Measurements from ENCODE around the gene NF1. TPM values are rescaled to one million over a fixed set of nuclear protein-coding genes. Genes with fewer than 3 reads are reported as not detected.

Gene NF1
- total and polyA plus RNA-seq, 10 donors, result 3.1 to 97.7 (median 58.3) TPM

DNA sequence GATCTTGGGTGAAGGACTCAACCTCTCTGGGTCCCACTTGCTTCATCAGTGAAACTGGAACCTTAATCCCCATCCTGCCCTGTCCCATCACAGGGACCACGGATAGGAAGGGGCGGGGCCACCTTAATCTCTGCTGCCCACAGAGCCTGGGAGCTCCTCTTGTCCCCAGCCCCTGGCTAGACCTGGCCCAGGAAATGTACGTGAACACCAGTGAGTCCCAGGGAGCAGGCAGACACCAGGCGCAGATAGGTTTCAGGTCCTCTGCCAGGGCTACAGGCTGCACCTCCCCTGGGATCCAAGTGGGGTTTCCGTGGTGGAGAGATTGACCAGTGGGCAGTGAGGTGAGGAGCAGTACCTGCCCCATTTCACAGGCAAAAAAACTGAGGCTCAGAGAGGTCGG is 317.7 kb downstream of the NF1 start:
- TF ChIP-seq, protein P1, sequence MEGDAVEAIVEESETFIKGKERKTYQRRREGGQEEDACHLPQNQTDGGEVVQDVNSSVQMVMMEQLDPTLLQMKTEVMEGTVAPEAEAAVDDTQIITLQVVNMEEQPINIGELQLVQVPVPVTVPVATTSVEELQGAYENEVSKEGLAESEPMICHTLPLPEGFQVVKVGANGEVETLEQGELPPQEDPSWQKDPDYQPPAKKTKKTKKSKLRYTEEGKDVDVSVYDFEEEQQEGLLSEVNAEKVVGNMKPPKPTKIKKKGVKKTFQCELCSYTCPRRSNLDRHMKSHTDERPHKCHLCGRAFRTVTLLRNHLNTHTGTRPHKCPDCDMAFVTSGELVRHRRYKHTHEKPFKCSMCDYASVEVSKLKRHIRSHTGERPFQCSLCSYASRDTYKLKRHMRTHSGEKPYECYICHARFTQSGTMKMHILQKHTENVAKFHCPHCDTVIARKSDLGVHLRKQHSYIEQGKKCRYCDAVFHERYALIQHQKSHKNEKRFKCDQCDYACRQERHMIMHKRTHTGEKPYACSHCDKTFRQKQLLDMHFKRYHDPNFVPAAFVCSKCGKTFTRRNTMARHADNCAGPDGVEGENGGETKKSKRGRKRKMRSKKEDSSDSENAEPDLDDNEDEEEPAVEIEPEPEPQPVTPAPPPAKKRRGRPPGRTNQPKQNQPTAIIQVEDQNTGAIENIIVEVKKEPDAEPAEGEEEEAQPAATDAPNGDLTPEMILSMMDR (IDR thresholded peaks at IDR 0.05 in 8 of 11, conservative IDR thresholded peaks at IDR 0.05 in 3 of 11), result no peak
- TF ChIP-seq POLR2AphosphoS5 (IDR thresholded peaks at IDR 0.05), result no peak
- TF ChIP-seq POLR2A (IDR thresholded peaks at IDR 0.05), result no peak
- intact Hi-C loops (cut with DNase I; ENCODE audit: low total_unique reads), result no loop called here
- Histone ChIP-seq H3K36me3 (no peaks in the 10 kb centered on the region), H3K27ac (no peak overlapping the region), H3K4me3 (no peak overlapping the region), H3K27me3 (replicated peaks in 1 of 7) (peaks cover 0 to 17% (median 0%) of the 10 kb centered on the region in 7 donors), H3K4me1 (peaks cover 0 to 9% (median 2%) of the 10 kb centered on the region in 6 donors), H3K9me3 (no peaks in the 10 kb centered on the region)
- 62 to 79% (median 76%) methylated on average over 4 to 6 of the region's 6 CpGs for WGBS, 5 donors
- peak; percentile 39 for DNase-seq

DNA sequence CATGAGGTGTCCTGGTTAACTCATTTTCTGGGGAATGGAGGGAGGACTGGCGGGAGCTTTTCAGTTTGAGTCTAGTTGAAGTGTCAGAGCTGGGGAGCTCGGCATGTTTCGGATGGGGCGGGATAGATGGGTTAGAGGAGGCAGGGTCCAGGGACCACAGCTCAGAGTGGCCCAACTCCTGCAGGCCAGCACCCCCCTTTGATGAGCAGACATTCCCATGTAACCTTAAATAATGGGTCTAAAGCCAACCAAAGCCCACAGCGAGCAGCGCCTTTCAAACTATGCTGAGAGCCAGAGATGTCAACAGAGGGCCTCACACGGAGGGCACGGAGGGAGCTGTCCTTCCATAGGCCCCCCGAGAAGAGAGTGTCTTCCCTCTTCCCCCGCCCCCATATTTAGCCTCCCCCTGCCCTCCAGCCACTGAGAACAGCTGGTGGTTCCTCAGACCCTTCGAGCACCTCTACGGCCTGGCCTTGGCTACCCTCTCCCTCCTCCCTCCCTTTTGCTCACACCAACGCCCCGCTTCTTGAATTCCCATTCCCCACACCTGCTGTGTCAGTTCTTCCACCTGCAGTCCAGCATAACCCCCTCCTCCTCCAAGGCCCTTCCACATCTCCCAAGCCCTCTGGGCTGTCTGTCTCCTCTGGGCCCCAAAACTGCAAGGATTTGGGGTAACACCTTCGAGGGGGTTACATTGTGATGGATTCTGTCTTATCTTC is 318.5 kb downstream of the NF1 start:
- intact Hi-C loops (cut with DNase I; ENCODE audit: low total_unique reads), result no loop called here
- Histone ChIP-seq H3K4me3 (no peak overlapping the region), H3K9me3 (no peaks in the 10 kb centered on the region), H3K27me3 (replicated peaks in 1 of 7) (peaks cover 0 to 17% (median 0%) of the 10 kb centered on the region in 7 donors), H3K27ac (no peak overlapping the region), H3K36me3 (no peaks in the 10 kb centered on the region), H3K4me1 (peaks cover 0 to 9% (median 2%) of the 10 kb centered on the region in 6 donors)
- TF ChIP-seq POLR2A (IDR thresholded peaks at IDR 0.05), result no peak
- TF ChIP-seq, protein P1 (IDR thresholded peaks at IDR 0.05 in 8 of 11, conservative IDR thresholded peaks at IDR 0.05 in 3 of 11), result no peak
- no peak for TF ChIP-seq POLR2AphosphoS5 (IDR thresholded peaks at IDR 0.05)
- peak; percentile 31 for DNase-seq
- 72 to 83% (median 81%) methylated on average over 14 to 15 of the region's 15 CpGs for WGBS, 5 donors

DNA sequence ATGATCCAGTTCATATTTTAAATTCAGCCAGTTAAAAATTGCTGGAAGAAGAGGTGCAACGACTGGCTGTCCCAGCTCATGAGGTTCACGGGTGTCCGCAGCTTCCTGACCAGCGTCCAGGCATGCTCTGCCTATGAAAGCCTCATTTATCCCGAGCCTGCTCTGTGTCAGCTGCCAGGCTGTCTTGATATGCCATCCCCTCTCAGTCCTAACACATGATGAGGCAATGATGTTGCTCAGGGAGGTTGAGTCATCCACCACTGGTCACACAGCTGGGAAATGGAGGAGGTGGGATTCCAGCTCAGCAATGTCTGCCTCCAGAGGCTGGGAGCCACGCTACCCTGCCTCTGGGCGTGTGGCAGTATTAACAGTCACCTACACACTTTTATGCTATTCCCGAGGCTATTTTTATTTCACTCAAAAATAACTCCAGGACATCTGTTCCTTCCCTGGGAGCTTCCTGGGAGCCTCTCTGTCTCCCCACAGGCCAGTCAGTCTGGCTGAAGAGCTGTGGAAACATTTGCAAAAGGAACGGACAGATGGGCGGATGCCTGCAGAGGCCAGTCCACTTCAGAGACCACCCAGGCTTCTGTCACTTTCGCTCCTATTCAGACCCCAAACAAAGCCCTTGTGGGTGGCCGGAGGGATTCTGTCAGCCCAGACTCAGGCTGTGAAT is 319.2 kb downstream of the NF1 start:
- H3K9me3 ChIP-seq, result no peaks in the 10 kb centered on the region
- TF ChIP-seq, protein P1 (IDR thresholded peaks at IDR 0.05 in 8 of 11, conservative IDR thresholded peaks at IDR 0.05 in 3 of 11), result no peak
- TF ChIP-seq POLR2A (IDR thresholded peaks at IDR 0.05) (no peak), POLR2AphosphoS5 (IDR thresholded peaks at IDR 0.05) (no peak)
- peak; percentile 19 for DNase-seq
- WGBS, 5 donors, result 47 to 76% (median 67%) methylated on average over 12 of the region's 12 CpGs
- peaks cover 0 to 9% (median 2%) of the 10 kb centered on the region in 6 donors for H3K4me1 ChIP-seq
- H3K4me3 ChIP-seq, result no peak overlapping the region
- H3K27me3 ChIP-seq (replicated peaks in 1 of 7), result peaks cover 0 to 17% (median 0%) of the 10 kb centered on the region in 7 donors
- intact Hi-C loops (cut with DNase I; ENCODE audit: low total_unique reads), result no loop called here
- H3K27ac ChIP-seq, result no peak overlapping the region
- no peaks in the 10 kb centered on the region for H3K36me3 ChIP-seq

DNA sequence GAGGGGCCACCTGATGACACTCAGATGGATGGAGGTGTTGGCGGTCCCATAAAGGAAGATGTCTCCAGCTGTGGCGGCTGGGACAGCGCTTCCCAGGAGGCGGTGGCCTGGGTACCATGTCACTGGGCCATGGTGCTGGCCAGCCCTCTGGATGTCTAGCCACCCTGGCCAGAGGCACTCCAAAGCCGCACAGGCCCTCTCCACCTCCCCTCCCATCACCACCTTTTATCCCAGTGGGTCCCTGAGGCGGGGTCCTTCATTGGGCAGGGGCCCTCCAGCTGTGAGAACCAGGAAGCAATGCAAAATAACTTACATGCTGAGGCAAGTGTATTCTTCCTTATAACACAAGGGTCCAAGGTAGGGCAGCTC is 319.8 kb downstream of the NF1 start:
- Histone ChIP-seq H3K9me3 (no peaks in the 10 kb centered on the region), H3K36me3 (no peaks in the 10 kb centered on the region), H3K27ac (peak overlapping the region in 1 of 8 donors; percentile 15), H3K4me1 (peaks cover 0 to 9% (median 2%) of the 10 kb centered on the region in 6 donors), H3K4me3 (no peak overlapping the region), H3K27me3 (replicated peaks in 1 of 7) (peaks cover 0 to 17% (median 0%) of the 10 kb centered on the region in 7 donors)
- DNase-seq, result peak; percentile 39
- TF ChIP-seq, protein P1 (IDR thresholded peaks at IDR 0.05 in 8 of 11, conservative IDR thresholded peaks at IDR 0.05 in 3 of 11), result no peak
- TF ChIP-seq POLR2AphosphoS5 (IDR thresholded peaks at IDR 0.05) (no peak), POLR2A (IDR thresholded peaks at IDR 0.05) (no peak)
- whole genome bisulfite sequencing, 5 donors, result 80 to 94% (median 85%) methylated on average over 1 to 6 of the region's 6 CpGs
- intact Hi-C loops (cut with DNase I; ENCODE audit: low total_unique reads), result no loop called here
